CD4-positive, alpha-beta T cell treated with Interleukin-4 for 1 hour (primary cell): ENCODE data around the gene ABHD1.
A peak's percentile ranks its signal among the peaks of the same experiment; 100 is the strongest.
"Not testable (repeated sequence)": the region's sequence is repeated elsewhere in the genome, so short reads cannot be mapped to it uniquely, and the experiment has no call there.

ENCODE experiments used
- DNase-seq, 2 donors: peaks; one replicate each; pipeline ENCODE4 v3.0.0-alpha.2; 2020 to 2022

ABHD1 gene

DNA sequence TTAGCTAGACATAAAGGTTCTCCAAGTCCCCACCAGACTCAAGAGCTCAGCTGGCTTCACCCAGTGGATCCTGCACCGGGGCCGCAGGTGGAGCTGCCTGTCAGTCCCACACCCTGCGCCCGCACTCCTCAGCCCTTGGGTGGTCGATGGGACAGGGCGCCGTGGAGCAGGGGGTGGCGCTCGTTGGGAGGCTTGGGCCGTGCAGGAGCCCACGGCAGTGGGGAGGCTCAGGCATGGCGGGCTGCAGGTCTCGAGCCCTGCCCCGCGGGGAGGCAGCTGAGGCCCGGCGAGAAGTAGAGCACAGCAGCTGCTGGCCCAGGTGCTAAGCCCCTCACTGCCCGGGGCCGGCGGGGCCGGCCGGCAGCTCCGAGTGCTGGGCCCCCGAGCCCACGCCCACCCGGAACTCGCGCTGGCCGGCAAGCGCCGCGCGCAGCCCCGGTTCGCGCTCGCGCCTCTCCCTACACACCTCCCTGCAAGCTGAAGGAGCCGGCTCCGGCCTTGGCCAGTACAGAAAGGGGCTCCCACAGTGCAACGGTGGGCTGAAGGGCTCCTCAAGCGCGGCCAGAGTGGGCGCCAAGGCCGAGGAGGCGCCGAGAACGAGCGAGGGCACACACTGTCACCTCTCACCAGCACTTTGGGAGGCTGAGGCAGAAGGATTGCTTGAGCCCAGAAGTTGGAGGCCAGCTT lies 12.1 kb upstream of the ABHD1 start:
- not testable (repeated sequence) for DNase-seq

DNA sequence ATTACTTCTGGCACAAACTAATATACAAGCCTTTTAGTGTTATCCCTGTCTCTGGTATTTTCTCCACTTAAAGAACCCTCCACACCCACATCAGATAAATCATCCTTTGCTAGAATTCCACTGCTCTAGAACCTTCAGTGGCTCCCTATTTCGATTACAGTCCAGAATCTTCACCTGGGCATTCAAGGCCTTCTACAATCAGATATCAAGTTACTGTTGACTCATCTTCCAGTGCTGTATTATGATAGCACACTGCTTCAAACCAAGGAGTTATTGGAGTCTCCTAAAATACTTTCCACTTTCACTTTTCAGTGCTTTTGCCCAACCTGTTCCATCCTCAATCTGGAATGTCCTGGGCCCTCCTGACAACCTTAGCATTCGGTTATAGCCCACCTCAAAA lies 8.1 kb upstream of the ABHD1 start:
- DNase-seq: no peak

DNA sequence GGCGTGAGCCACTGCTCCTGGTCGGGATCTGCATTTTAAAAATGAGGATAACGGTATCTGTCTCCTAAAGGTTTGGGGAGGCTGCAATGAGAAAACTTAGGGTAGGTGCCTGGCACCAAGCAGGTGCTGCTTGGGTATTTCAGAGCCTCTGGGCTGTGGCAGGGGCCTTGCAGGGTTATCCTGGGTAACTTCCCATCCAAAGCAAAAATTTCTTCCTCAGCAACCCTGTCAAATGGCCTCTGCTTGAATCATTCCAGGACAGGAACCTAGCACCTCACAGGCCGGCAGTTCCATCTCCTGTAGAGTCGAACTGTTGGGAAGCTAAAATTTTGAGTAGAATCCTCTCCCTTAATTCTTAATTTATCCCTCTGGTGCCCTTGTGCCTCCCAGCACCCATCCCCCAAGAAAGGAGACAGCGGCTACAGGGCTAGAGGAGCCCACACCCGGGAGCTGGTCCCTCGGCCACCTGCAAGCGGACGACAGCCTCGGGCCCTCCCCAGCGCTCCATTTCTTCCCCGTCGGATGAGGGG lies 5.6 kb upstream of the ABHD1 start:
- no peak for DNase-seq

DNA sequence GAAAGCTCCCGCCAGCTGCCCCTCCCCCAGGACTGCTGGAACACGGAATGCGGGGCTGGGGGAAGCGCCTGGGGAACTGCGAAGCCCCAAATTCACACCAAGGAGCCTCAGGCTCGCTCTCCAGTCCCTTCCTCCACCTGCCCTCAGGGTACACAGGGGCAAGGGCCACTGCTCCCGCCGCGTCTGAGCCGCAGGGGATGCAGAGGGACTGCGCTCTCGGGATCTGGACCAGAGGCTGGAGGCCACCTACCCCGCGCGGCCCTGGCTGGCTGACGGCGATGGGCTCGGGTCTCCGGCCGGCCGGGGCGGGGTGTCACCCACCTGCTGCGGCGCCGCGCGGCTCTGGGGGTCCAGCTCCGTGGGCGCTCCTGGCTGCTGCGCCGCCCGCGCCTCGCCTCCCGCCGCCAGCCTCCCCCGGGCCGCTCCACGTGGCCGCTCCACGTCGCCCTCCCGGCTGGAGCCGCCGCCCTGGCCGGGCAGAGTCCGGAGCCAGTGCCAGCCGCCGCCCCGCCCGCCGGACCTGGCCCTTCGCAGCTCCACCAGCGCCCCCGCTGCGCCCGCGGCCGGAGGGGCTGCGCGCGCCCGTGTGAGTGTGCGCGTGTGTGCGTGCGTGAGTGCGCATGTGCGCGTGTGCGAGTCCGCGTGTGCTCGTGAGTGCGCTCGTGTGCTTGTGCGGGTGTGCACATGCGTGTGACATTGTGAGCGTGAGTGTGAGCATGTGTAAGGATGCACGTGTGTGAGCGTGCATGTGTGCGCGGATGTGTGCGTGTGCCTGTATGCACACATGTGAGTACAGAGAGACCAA lies 4.9 kb upstream of the ABHD1 start, which contains the start of gene CGREF1:
Gene CGREF1, minus strand, starts transcription at position 604 of the 805 bp plus-strand sequence. CDS start 14,762 bp downstream, outside the sequence.
- no peak for DNase-seq

DNA sequence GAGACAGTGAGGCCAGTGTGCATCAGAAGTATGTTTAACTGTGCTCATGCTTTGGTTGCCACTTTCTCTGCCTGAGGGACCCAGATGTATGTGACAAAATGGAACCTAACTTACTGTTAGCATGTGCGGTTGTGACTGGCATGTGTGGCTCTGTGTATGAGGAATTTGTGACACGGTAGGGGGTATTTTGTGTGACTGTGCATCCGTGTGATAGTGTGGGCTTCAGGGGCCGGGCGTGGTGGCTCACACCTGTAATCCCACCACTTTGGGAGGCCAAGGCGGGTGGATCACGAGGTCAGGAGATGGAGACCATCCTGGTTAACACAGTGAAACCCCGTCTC lies 4.3 kb upstream of the ABHD1 start:
- not testable (repeated sequence) for DNase-seq

DNA sequence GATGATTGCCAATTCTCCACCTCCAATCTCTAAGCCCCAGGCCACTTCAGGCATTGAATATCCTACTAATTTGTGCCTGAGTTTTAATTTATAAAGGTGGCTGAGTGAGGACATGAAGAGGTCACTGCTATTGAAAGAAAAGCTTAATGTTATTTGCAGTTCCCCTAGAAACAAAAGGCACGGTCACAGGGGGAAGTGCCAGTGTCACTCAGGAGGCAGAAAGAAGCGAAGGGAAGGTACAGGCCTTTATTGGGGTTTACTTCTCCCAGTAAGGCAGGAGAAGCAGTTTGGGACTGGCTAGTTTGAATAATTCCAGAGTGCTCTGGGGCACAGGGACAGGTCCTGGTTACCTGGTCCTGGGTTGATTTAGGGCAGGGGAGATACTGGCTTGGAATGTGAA lies 1.7 kb upstream of the ABHD1 start:
- DNase-seq: no peak

DNA sequence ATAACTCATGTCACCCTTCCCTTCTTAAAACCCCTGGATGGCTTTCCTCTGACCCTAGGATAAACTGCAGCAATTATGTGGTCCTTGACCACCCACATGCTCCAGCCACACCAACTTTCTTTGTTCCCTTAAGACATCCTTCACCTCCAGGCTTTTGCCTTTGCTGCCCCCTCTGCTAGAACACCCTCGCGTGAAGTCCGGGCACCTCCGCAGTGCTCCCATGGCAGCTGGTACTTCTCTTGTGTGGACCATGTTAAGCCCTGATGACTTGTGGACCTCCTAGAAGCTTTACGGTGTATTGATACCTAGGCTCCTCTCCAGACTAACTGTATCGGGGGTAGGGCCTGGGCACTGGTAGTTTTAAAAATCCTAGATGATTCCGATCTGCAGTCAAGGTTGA lies 824 bp upstream of the ABHD1 start:
- no peak for DNase-seq

DNA sequence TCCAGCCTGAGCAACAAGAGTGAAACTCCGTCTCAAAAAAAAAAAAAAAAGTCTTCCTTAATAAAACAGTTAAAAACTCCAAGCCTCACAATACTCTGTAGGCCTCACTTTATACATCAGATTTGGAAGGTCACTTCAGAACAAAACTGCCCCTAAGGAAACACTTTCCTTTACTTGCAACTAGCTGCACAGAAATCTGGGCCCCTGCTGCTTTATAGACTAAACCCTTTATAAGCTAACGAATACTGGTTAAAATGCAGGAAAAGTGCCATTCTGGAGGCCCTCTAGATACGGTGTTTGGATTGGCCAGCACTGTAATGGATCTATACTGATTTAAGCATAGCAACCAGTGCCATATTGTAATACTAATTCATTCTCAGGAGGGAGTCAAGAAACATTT lies 1.5 kb downstream of the ABHD1 start:
- DNase-seq: no peak

DNA sequence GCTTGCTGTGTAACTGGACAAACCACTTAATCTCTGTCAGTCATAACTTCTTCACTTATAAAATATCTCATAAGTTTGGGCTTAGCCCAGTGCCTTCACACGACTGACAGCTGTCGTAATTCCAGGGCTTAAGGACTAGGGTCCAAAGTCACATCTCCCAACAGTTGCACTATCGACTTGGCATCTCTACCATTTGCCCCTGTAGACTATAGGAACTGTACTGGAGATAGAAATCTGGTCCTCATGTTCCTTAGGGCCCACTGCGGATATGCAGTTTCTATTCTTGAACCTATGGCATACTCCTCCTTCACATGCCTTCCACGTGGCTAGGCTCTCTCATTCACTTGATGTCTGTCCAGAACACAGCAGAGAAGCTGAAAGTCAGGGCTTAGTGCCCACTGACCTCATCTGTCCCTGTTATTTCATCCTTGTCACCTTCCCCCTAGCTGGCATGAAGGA lies 2.7 kb downstream of the ABHD1 start:
- DNase-seq: no peak

DNA sequence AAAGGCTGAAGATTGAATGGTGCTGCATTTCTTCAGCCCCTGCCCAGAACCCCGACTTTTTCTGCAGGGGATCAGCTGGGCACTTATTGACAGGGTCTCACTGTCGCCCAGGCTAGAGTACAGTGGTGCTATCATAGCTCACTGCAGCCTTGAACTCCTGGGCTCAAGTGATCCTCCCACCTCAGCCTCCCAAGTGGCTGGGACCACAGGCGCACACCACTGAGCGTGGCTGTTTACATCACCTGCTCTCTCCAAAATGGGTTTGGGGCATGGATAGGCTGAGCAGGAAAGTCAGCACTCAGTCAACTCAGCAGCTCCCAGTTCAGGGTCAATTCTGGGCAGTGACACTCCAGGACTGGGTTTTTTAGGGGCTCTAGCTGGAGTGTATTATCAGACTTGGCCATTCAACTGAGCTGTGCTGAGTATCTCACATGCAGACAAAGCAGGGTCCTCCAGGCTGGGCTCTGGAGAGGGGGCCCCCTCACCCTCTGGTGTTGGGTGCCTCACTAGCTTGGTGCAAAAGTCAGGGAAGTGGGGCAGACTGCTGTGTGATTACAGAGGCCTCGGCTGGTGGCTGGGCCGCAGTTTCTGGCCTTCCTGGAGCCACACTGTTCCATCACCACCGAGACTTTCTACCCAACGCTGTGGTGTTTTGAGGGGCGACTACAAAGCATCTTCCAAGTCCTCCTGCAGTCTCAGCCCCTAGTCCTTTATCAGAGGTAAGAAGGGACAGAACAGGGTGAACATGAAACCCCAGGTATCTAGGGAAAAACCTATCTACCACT lies 4.5 kb downstream of the ABHD1 start:
- no peak for DNase-seq

DNA sequence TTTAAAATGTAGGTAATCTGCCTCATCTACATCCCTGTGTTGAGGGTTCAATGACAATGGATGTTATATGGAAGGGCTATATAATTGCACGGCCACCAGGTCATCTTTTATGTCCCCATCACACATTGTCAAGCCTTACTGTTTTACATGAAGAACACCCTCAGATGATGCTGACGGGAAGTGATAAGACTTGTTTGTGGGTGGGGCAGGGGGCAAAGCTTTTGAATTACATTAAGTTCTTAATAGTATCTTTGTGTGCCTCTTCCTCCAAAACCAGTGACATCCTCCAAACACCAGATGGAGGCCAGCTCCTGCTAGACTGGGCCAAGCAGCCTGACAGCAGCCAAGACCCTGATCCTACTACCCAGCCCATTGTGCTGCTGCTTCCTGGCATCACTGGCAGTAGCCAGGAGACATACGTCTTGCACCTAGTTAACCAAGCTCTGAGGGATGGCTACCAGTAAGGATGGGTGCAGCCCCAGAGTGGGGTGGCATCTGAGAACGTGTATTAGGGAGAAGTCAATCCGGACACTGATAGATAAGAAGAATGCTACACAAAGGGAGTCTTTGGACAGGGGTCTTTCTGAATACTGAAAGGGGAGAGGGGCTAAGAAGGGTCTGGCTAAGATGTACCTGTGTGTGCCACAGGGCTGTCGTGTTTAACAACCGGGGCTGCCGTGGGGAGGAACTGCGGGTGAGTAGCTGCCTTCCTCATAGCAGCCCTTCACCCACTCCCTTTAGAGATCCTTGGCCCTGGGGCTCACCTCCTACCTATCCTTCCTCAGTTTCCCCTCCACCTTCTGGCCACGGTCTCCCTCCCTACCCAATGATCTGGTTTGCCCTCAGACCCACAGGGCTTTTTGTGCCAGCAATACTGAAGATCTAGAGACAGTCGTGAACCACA lies 5.3 kb downstream of the ABHD1 start:
- no peak for DNase-seq

DNA sequence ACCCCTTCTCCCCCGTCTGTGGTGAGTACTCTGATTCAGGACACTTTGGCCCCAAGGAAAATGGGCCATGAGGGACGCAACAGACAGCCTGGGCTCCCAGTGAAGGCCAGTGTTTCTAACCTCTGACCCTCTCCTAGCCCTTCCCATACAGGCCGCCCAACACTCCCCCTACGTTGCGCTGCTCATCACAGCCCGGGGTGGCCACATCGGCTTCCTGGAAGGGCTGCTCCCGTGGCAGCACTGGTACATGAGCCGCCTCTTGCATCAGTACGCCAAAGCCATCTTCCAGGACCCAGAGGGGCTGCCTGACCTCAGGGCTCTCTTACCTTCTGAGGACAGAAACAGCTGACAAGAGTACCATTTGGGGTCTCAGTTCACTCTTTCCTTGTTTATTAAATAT lies 6.8 kb downstream of the ABHD1 start:
- no peak for DNase-seq

DNA sequence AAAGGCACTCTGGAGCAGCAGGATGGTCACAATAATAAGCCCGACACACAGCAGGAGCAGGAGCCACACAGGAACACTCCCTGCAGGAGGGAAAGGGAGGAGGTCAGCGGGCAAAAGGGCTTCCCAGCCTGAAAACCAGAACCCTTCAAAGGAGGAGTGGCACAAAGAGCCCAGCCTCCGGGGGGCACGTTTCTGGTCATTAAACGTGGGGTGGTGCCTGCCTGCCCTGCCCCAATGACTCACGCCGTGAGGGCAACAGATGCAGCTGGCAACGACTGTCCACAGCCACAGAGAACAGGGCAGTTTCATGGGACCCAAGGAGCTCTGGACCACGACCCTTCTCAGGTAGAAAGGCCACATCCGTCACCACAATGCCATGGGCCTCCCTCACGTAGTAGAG lies 7.8 kb downstream of the ABHD1 start:
- DNase-seq: no peak

DNA sequence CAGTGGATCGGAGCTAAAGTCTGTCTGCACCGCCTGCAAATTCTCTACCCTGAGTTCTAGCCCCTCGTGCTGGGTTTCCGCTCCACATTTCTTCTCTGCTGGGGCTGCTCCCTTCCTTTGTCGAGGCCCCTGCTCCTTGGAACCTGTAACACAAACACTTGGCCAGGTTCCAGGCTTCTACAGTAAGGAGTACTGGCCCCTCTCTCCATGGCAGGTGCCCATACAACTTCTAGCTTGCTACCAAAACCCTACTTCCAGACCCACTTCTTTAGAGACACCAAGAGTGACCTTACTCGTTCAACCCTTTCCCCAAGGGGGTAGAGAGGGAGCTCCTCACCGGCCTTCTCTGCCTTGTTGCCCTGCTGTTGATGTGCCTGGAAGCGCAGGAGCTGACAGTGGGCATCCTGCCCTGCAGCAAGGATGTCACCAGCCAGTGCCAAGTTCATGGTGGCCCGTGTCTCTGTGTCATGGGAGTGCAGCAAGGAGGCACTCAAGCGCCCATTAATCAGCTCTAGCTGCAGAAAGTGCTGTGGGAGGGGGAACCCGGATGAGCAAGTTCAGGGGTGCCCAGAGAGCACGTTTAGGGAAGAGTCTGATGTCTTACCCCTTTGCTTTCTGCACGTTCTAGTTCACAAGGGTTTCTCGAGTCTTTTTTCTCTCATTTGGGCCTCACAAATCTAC lies 9.7 kb downstream of the ABHD1 start:
- DNase-seq: no peak

DNA sequence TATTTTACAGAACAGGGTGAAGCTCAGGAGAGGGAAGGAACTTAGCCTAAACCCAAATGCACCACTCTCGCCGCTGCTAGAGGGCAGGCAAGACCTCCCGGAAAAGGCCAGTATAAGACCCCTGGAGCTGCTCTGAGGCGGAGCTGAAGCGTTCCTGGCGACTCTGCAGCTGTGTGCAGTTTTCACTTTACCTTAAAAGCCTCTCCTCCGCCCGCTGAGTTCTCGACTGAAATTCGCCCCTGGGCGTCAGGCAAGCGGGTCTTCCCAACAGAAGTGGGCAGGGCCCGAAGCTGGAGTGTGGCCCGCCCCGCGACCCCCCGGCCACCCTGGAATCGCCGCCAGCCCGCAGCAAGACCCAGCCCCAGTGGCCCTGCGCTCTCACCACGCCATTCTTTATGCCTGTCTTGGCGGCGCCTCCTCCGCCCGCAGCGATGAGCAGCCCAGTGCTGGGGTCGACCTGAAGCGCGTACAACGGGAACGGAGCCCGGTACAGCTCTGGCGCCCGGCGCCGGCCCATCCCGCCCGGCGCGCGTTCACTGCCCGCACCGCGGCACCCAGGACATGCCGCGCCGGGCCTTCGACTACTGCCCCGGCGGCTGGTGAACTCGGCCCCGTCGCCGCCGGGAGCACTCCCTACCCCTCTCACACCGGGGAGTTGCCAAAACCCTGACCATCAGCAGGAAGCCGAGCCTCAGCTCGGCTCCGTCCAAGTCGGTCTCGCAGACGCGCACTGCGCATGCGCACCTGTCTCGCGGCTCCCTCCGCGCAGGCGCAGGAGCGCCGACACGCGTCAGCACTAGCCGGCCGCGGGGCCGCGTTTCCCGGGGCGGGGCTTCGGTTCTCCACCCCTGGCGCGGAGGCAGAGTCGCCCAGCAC lies 10.5 kb downstream of the ABHD1 start, which contains the start of gene PREB:
Gene PREB, minus strand, starts transcription at position 732 of the 876 bp plus-strand sequence. Its CDS starts 215 bp downstream, at position 517.
- DNase-seq: peak; percentile 97 to 98

DNA sequence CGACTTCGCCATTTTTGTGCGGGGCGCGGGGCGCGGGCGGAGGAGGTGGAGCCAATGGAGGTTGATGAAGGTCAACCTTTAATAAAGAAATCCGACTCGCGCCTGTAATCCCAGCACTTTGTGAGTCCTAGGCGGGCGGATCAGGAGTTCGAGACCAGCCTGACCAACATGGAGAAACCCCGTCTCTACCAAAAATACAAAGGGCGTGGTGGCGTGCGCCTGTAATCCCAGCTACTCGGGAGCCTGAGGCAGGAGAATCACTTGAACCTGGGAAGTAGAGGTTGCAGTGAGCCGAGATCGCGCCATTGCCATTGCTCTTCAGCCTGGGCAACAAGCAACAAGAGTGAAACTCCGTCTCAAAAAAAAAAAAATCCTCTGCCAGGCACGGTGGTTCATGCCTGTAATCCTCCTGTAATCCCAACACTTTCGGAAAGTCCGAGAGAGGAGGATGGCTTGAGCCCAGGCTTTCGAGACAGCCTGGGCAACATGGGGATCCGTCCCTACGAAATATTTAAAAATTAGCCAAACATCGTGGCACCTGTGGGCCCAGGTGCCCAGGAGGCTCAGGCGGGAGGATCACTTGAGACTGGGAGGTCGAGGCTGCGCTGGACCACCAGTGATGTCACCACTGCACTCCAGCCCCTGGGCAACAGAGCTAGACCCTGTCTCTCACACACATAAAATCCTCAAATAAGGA lies 11.3 kb downstream of the ABHD1 start:
- no peak for DNase-seq

DNA sequence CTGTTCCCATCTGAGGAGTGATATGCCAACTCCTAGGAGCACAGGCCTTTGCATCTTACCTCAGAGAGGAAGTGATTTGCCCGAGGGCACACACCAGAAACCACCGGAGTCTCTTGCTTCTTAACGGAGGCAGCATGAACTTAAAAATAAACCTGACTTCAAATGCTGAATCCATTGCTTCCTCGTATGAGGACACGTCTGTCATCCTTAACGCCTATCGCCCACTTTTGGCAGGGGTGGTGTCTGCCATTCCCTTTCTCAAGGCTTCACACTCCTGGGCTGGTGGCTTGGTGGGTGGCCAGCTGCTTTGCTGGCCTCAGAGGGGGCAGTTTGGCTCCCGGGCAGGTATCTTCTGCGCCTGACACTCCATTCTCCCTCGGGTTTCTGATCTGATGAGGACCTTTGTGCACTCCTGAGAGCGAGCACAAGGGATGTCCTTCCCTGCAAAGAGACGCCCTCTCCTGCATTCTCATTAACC lies 11.9 kb downstream of the ABHD1 start:
- DNase-seq: no peak

DNA sequence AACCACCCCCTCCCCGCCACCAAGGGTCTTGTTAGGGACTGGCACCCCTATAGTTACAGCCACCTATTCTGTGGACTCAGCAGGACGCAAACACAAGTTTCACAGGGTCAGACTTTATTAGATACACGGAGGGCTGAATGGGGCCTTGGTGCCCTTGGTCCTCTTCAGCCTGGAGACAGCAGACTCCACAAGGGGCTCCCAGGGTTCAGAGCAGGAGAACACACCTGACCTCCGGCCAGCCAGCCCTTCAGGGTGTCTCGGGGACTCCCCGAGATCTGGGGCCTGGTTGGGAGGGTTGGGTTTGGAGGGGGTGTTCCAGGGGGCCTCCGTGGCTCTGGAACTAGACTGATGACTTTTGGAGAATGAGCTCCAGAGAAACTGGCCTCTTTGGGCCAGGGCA lies 13.1 kb downstream of the ABHD1 start:
- no peak for DNase-seq

DNA sequence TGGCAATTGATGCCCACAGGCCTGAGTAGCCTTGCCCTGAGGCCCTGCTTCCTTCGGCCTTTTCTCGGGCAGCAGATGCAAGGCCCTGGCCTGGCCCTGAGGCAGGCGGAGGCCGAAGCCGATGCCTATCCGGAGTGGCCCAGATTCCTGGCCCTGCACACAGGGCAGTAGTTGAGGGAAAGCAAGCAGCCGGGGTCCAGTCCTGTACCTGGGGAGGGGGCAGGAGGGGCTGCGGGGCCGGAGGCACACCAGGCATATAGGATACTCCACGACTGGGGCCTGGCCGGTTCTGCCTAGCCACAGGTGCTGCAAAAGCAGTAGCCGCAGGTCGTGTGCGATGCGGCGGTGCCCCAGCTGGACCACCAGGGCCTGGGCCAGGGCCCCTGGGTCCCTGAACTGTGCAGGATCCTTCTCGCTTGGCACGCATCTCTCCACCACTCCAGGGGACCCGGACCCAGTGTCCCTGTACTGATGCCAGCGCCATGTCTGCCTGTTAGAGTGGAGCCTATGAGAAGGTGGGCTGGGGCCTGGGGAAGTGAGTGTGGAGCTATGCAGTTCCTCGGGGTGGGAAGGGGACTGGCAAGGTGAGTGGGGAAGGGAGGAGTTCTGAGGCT lies 13.8 kb downstream of the ABHD1 start:
- no peak for DNase-seq
